K562 (cell line): ENCODE data around the gene TSPAN12. TPM values are rescaled to one million over a fixed set of nuclear protein-coding genes. Genes with fewer than 3 reads are reported as not detected.

Experiments
- ATAC-seq: fragments of 200-7000 bp; cut with Tn5 transposase; 3 replicates; pipeline ENCODE4 v1.9.1; 2020; ENCODE audit warnings: moderate library complexity
- BruUV-seq: library from RNA; stranded (reverse); fragments of 400-500 nt; replicated peaks from 2 replicates; lab custom pipeline; 2021; lab: Mats Ljungman, UMichigan
- CTCF ChIA-PET: fragments of 300-600 bp; formaldehyde crosslinking; extraction: SDS; loops from one replicate; lab custom pipeline; 2021; ENCODE audit warnings: low intra/inter-chr PET ratio; lab: Yijun Ruan, JAX
- POLR2A ChIA-PET: fragments of 300-600, 350-650 bp; sonication (Branson Sonifier 250); formaldehyde crosslinking; extraction: SDS; loops from one replicate; lab custom pipeline; 2021; ENCODE audit warnings: antibody characterized with exemption, inconsistent platforms; lab: Yijun Ruan, JAX
- DNase-seq, 4 experiments: peaks; one replicate each; pipeline versions ENCODE4 v3.0.0 to v3.0.0-alpha.2; 2011 to 2018; ENCODE audit warnings: low spot score in 3 of 4, mixed read lengths in 3 of 4; ENCODE audit errors: extremely low read depth in 1 of 4
- FAIRE-seq: peaks from 2 replicates; lab custom pipeline; 2011; peaks lifted over from hg19 to GRCh38; lab: Jason Lieb, UNC
- H2AFZ ChIP-seq: 2 replicates; pipeline ENCODE4 v1.6.0; 2011; ENCODE audit warnings: low read depth, low read length, control low read depth, inconsistent platforms
- H3K27ac ChIP-seq: fragments of 200-600 bp; 3 replicates; pipeline ENCODE4 v1.8.0; 2011; ENCODE audit warnings: low read depth, mild to moderate bottlenecking, control low read depth, inconsistent platforms, low read length, moderate library complexity, mixed read lengths; ENCODE audit errors: extremely low read depth
- H3K27me3 ChIP-seq, 2 experiments: fragments of 300-600 bp in 1 of 2; 2 replicates in 1 of 2; 3 replicates in 1 of 2; pipeline versions ENCODE4 v1.6.0 to v1.8.0; 2011; ENCODE audit warnings: inconsistent platforms in 2 of 2, low read length in 2 of 2, mild to moderate bottlenecking in 1 of 2, mixed read lengths in 1 of 2, moderate library complexity in 1 of 2; ENCODE audit not compliant: control insufficient read depth in 2 of 2, insufficient read depth in 2 of 2
- H3K36me3 ChIP-seq: fragments of 300-600 bp; 3 replicates; pipeline ENCODE4 v1.8.0; 2011; ENCODE audit warnings: mild to moderate bottlenecking, low read length, inconsistent platforms; ENCODE audit not compliant: control insufficient read depth, insufficient read depth
- H3K4me1 ChIP-seq, 2 experiments: fragments of 200-600 bp in 1 of 2; replicated peaks in 1 of 2; 2 replicates in 1 of 2; 3 replicates in 1 of 2; pipeline versions ENCODE4 v1.5.1 to v1.8.0; 2011; ENCODE audit warnings: inconsistent platforms in 2 of 2, low read length in 2 of 2, mild to moderate bottlenecking in 1 of 2, mixed read lengths in 1 of 2, moderate library complexity in 1 of 2; ENCODE audit not compliant: control insufficient read depth in 2 of 2, insufficient read depth in 2 of 2
- H3K4me2 ChIP-seq: 2 replicates; pipeline ENCODE4 v1.6.1; 2011; ENCODE audit warnings: low read length, control low read depth, inconsistent platforms, mixed read lengths; ENCODE audit not compliant: insufficient read depth
- H3K4me3 ChIP-seq: fragments of 200-600 bp; sonication (generic), shearing (Covaris generic); 2 replicates; pipeline ENCODE4 v1.5.1; 2016; ENCODE audit warnings: control low read depth, inconsistent platforms
- H3K79me2 ChIP-seq: fragments of 200-600 bp; 3 replicates; pipeline ENCODE4 v1.8.0; 2011; ENCODE audit warnings: low read length, inconsistent platforms; ENCODE audit not compliant: control insufficient read depth, insufficient read depth
- H3K9ac ChIP-seq, 2 experiments: 2 replicates each; pipeline versions ENCODE4 v1.6.0 to v1.6.1; 2011; ENCODE audit warnings: low read depth in 2 of 2, low read length in 2 of 2, control low read depth in 1 of 2, inconsistent platforms in 1 of 2, mild to moderate bottlenecking in 1 of 2, mixed read lengths in 1 of 2; ENCODE audit not compliant: insufficient read depth in 1 of 2
- H3K9me1 ChIP-seq: one replicate; pipeline ENCODE4 v1.6.0; 2011; ENCODE audit warnings: inconsistent platforms, mild to moderate bottlenecking, low read length, moderate library complexity; ENCODE audit not compliant: control insufficient read depth, insufficient read depth
- H3K9me3 ChIP-seq: replicated peaks from 2 replicates; pipeline ENCODE4 v1.5.1; 2011; ENCODE audit warnings: low read depth, low read length, inconsistent platforms; ENCODE audit not compliant: control insufficient read depth, insufficient read depth
- H4K20me1 ChIP-seq: replicated peaks from 2 replicates; pipeline ENCODE4 v1.6.1; 2011; ENCODE audit warnings: low read length, inconsistent platforms, mixed read lengths; ENCODE audit not compliant: control insufficient read depth, insufficient read depth
- CBX3 ChIP-seq, 2 experiments: IDR thresholded peaks; 1 replicate in 1 of 2; 2 replicates in 1 of 2; pipeline ENCODE4 v1.6.1; 2012; ENCODE audit warnings: inconsistent platforms in 2 of 2, low read length in 2 of 2, borderline replicate concordance in 1 of 2, control low read depth in 1 of 2
- HLTF ChIP-seq: fragments of 450-650 bp; IDR thresholded peaks from 2 replicates; pipeline ENCODE4 v1.6.1; 2016
- HMGN3 ChIP-seq: IDR thresholded peaks from 2 replicates; pipeline ENCODE4 v1.6.1; 2011; ENCODE audit warnings: borderline replicate concordance, low read depth, mild to moderate bottlenecking, mixed read lengths, low read length; ENCODE audit not compliant: insufficient read length; ENCODE audit errors: extremely low read depth
- ILF3 ChIP-seq: fragments of 450-650 bp; IDR thresholded peaks from 2 replicates; pipeline ENCODE4 v1.6.1; 2018; ENCODE audit warnings: antibody characterized with exemption, mild to moderate bottlenecking, moderate library complexity, borderline replicate concordance
- MCM7 ChIP-seq, 2 experiments: fragments of 450-650 bp; IDR thresholded peaks; 2 replicates each; pipeline ENCODE4 v1.6.1; 2016 to 2018
- PHB ChIP-seq: fragments of 250-450 bp; sonication (Bioruptor Pico); IDR thresholded peaks from 2 replicates; pipeline ENCODE4 v1.5.0; 2021
- PHTF2 ChIP-seq: fragments of 250-450 bp; sonication (Bioruptor Pico); IDR thresholded peaks from 2 replicates; pipeline ENCODE4 v1.5.0; 2021; ENCODE audit warnings: mild to moderate bottlenecking
- ZNF431 ChIP-seq: sonication (generic); formaldehyde crosslinking; IDR thresholded peaks from 2 replicates; pipeline ENCODE4 v1.8.0; 2022; ENCODE audit warnings: mild to moderate bottlenecking, missing genetic modification reagents
- ZNF445 ChIP-seq: fragments of 250-450 bp; sonication (Bioruptor Pico); IDR thresholded peaks from 2 replicates; pipeline ENCODE4 v1.4.0; 2020; ENCODE audit warnings: low read depth, mild to moderate bottlenecking, moderate library complexity
- ZNF717 ChIP-seq: fragments of 250-450 bp; sonication (Bioruptor Pico); IDR thresholded peaks from 2 replicates; pipeline ENCODE4 v1.5.0; 2021
- WGBS: fragments of 100-300 bp; shearing (Covaris generic); methylation state at CpG from one replicate; pipeline ENCODE4 v1.1.6; 2016; ENCODE audit warnings: low coverage, mixed read lengths; ENCODE audit not compliant: insufficient coverage; ENCODE audit errors: missing lambda C conversion rate; 5-methylcytosine and 5-hydroxymethylcytosine counted together
- in situ Hi-C: fragments of 300-500 bp; cut with MboI; formaldehyde crosslinking; loops from 4 replicates; pipeline ENCODE4 v1.15.0; 2018; ENCODE audit warnings: inconsistent platforms, mixed read lengths
- intact Hi-C: fragments of 100-400 bp; cut with micrococcal nuclease; formaldehyde crosslinking; loops from 2 replicates; pipeline ENCODE4 v1.14.2; 2022
- polyA plus RNA-seq, 8 experiments: library from polyadenylated mRNA; depleted of rRNA in 4 of 8; stranded (reverse) in 5 of 8; unstranded in 3 of 8; fragments of >200 nt; fragmentation: Nextera tagmentation in 2 of 8; fragmentation: Illumina TruSeq in 1 of 8; extraction: Ambion mirVana in 2 of 8; extraction: Trizol in 1 of 8; gene quantifications; 2 replicates each; pipeline versions ENCODE4 v1.2.1 to v1.2.3, GENCODE V29; 2011 to 2014; ENCODE audit warnings: inconsistent platforms in 1 of 8, missing spikeins in 1 of 8
- total RNA-seq, 7 experiments: library from RNA; depleted of rRNA in 6 of 7; stranded (reverse); fragments of >200 nt in 6 of 7; fragmentation: Illumina TruSeq in 2 of 7; extraction: Trizol in 2 of 7; gene quantifications; 2 replicates each; pipeline versions ENCODE4 v1.2.1 to v1.2.3, GENCODE V29; 2011 to 2021; ENCODE audit warnings: low replicate concordance in 1 of 7
- TF ChIP-seq, protein P1 (sequence below): fragments of 450-650 bp; IDR thresholded peaks from 2 replicates; pipeline ENCODE4 v1.6.1; 2016; ENCODE audit warnings: mild to moderate bottlenecking
- TF ChIP-seq, protein P2 (sequence below): fragments of 450-650 bp; IDR thresholded peaks from 2 replicates; pipeline ENCODE4 v1.7.1; 2018; ENCODE audit warnings: mild to moderate bottlenecking, low read depth; ENCODE audit not compliant: partially characterized antibody
- TF ChIP-seq, protein P3 (sequence below): IDR thresholded peaks from 2 replicates; pipeline ENCODE4 v1.6.1; 2011; ENCODE audit not compliant: insufficient read length; ENCODE audit errors: extremely low read depth

TSPAN12 gene
- total and polyA plus RNA-seq, 9 of the 15 experiments (the other 6 are each of a cell fraction or from before 2014, with no cell fraction given), result 0.13 to 1.7 (median 0.35) TPM; not detected in 1

GRCh38 chr7:120865191-120865981, 7.4 kb upstream of the TSPAN12 start:
- ATAC-seq (no peak), FAIRE-seq (no peak), DNase-seq (no peak)
- WGBS, result 0% methylated on average over 1 of the region's 1 CpG
- no peak overlapping the region for H3K4me3 ChIP-seq
- no peaks in the 10 kb centered on the region for H3K36me3 ChIP-seq
- H4K20me1 ChIP-seq, result no peaks in the 10 kb centered on the region
- no peaks in the 10 kb centered on the region for H3K4me1 ChIP-seq
- no peaks in the 10 kb centered on the region for H3K9me3 ChIP-seq
- H3K4me2 ChIP-seq, result no peak overlapping the region
- peaks cover 0 to 4% of the 10 kb centered on the region in 2 experiments; a peak in 1 of 5 replicates for H3K27me3 ChIP-seq
- CTCF ChIA-PET, result no interaction called here
- H3K27ac ChIP-seq, result no peak overlapping the region
- in situ Hi-C loops, result no loop called here
- no peaks in the 10 kb centered on the region for H3K9me1 ChIP-seq
- no peaks in the 10 kb centered on the region for H3K79me2 ChIP-seq
- TF ChIP-seq PHTF2 (CRISPR knock-in tag) (no peak), PHB (CRISPR knock-in tag) (no peak), HMGN3 (no peak), CBX3 (IDR thresholded peaks at IDR 0.05; ENCODE audit: borderline replicate concordance in 1 of 2, low read length in 2 of 2) (no peak), ZNF445 (CRISPR knock-in tag) (no peak), MCM7 (IDR thresholded peaks at IDR 0.05) (no peak), ILF3 (no peak), ZNF717 (CRISPR knock-in tag) (no peak), HLTF (no peak), ZNF431 (no peak)
- TF ChIP-seq, protein P1, sequence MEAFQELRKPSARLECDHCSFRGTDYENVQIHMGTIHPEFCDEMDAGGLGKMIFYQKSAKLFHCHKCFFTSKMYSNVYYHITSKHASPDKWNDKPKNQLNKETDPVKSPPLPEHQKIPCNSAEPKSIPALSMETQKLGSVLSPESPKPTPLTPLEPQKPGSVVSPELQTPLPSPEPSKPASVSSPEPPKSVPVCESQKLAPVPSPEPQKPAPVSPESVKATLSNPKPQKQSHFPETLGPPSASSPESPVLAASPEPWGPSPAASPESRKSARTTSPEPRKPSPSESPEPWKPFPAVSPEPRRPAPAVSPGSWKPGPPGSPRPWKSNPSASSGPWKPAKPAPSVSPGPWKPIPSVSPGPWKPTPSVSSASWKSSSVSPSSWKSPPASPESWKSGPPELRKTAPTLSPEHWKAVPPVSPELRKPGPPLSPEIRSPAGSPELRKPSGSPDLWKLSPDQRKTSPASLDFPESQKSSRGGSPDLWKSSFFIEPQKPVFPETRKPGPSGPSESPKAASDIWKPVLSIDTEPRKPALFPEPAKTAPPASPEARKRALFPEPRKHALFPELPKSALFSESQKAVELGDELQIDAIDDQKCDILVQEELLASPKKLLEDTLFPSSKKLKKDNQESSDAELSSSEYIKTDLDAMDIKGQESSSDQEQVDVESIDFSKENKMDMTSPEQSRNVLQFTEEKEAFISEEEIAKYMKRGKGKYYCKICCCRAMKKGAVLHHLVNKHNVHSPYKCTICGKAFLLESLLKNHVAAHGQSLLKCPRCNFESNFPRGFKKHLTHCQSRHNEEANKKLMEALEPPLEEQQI, result no peak
- TF ChIP-seq, protein P2, sequence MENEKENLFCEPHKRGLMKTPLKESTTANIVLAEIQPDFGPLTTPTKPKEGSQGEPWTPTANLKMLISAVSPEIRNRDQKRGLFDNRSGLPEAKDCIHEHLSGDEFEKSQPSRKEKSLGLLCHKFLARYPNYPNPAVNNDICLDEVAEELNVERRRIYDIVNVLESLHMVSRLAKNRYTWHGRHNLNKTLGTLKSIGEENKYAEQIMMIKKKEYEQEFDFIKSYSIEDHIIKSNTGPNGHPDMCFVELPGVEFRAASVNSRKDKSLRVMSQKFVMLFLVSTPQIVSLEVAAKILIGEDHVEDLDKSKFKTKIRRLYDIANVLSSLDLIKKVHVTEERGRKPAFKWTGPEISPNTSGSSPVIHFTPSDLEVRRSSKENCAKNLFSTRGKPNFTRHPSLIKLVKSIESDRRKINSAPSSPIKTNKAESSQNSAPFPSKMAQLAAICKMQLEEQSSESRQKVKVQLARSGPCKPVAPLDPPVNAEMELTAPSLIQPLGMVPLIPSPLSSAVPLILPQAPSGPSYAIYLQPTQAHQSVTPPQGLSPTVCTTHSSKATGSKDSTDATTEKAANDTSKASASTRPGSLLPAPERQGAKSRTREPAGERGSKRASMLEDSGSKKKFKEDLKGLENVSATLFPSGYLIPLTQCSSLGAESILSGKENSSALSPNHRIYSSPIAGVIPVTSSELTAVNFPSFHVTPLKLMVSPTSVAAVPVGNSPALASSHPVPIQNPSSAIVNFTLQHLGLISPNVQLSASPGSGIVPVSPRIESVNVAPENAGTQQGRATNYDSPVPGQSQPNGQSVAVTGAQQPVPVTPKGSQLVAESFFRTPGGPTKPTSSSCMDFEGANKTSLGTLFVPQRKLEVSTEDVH, result no peak
- TF ChIP-seq, protein P3, sequence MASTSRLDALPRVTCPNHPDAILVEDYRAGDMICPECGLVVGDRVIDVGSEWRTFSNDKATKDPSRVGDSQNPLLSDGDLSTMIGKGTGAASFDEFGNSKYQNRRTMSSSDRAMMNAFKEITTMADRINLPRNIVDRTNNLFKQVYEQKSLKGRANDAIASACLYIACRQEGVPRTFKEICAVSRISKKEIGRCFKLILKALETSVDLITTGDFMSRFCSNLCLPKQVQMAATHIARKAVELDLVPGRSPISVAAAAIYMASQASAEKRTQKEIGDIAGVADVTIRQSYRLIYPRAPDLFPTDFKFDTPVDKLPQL, result no peak
- TF ChIP-seq, all 486 proteins: peak for 0
- BruUV-seq, result no TSS peak
- POLR2A ChIA-PET, result interaction anchor here (1.2 kb wide), 2 partner anchors 8 to 11 kb away, joined by 4 to 7 read pairs; partner anchors contain the start of gene TSPAN12
- Histone ChIP-seq H2AFZ (no peak overlapping the region), H3K9ac (no peak overlapping the region)
- intact Hi-C loops, result no loop called here
